Measurements from ENCODE around the gene CAP1. TPM values are rescaled to one million over a fixed set of nuclear protein-coding genes. Genes with fewer than 3 reads are reported as not detected.

Gene CAP1
- total RNA-seq, 1 donor from 2014 or later: 417 TPM

- Mint-ChIP-seq H3K27ac (no peak overlapping the region), H3K4me3 (no peak overlapping the region), H3K27me3 (peaks cover 41% of the 10 kb centered on the region)
These were observed 66.9 kb downstream of the CAP1 start for GRCh38 chr1:40107290-40107959.

GRCh38 chr1:40110389-40110788, 69.9 kb downstream of the CAP1 start:
- Mint-ChIP-seq H3K4me1 (no peaks in the 10 kb centered on the region), H3K27ac (no peak overlapping the region)
- intact Hi-C loops (cut with micrococcal nuclease): no loop called here

More at GRCh38 chr1:40107290-40107959, 66.9 kb downstream of the CAP1 start:
- Mint-ChIP-seq H3K36me3 (ENCODE audit: low read depth) (peaks cover 2% of the 10 kb centered on the region), H3K9me3 (peaks cover 45% of the 10 kb centered on the region), H3K4me1 (no peaks in the 10 kb centered on the region)
- no peak for DNase-seq
- intact Hi-C loops (cut with micrococcal nuclease): no loop called here

DNA sequence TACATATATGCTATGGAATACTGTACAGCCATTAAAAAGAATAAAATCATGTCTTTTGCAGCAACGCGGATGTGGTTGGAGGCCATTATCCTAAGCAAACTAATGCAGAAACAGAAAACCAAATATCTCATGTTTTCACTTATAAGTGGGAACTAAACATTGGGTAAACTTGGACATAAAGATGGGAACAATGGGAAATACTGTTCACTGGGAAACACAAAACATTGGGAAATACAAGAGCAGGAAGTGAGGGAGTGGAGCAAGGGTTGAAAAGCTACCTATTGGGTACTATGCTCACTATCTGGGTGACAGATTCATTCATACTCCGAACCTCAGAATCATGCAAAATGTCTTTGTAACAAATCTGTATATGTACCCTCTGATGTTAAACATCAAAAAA, 73.9 kb downstream of the CAP1 start:
- H3K36me3 Mint-ChIP-seq (ENCODE audit: low read depth): no peaks in the 10 kb centered on the region
- no peaks in the 10 kb centered on the region for H3K4me1 Mint-ChIP-seq
- intact Hi-C loops (cut with micrococcal nuclease): no loop called here

More at GRCh38 chr1:40110389-40110788, 69.9 kb downstream of the CAP1 start:
- H3K4me3 Mint-ChIP-seq: no peak overlapping the region
- H3K27me3 Mint-ChIP-seq: peaks cover 47% of the 10 kb centered on the region
- H3K9me3 Mint-ChIP-seq: peaks cover 54% of the 10 kb centered on the region
- no peak for DNase-seq
- H3K36me3 Mint-ChIP-seq (ENCODE audit: low read depth): no peaks in the 10 kb centered on the region

GRCh38 chr1:40120128-40120527, 79.6 kb downstream of the CAP1 start:
- H3K36me3 Mint-ChIP-seq (ENCODE audit: low read depth): no peaks in the 10 kb centered on the region
- H3K27me3 Mint-ChIP-seq: peaks cover 37% of the 10 kb centered on the region
- H3K4me1 Mint-ChIP-seq: no peaks in the 10 kb centered on the region
- intact Hi-C loops (cut with micrococcal nuclease): no loop called here
- no peak overlapping the region for H3K4me3 Mint-ChIP-seq
- H3K9me3 Mint-ChIP-seq: no peaks in the 10 kb centered on the region
- no peak overlapping the region for H3K27ac Mint-ChIP-seq
- no peak for DNase-seq

More for the DNA sequence above, 73.9 kb downstream of the CAP1 start:
- H3K4me3 Mint-ChIP-seq: no peak overlapping the region
- no peak for DNase-seq
- H3K27ac Mint-ChIP-seq: no peak overlapping the region
- peaks cover 39% of the 10 kb centered on the region for H3K9me3 Mint-ChIP-seq
- H3K27me3 Mint-ChIP-seq: peaks cover 52% of the 10 kb centered on the region

Other genes with a start within 250 kb of the CAP1 start
- gene TRIT1, start 157.2 kb upstream of the CAP1 start, total RNA-seq: 28.2 and 28.4 TPM in 2 replicates
- 0.42 and 0.57 TPM in 2 replicates for gene MYCL, start 138.8 kb upstream of the CAP1 start, total RNA-seq
- 47.0 and 49.7 TPM in 2 replicates for gene MFSD2A, start 85.6 kb upstream of the CAP1 start, total RNA-seq
- 99.0 and 102 TPM in 2 replicates for gene PPT1, start 56.5 kb downstream of the CAP1 start, total RNA-seq
- 21.2 TPM in 2 replicates for gene RLF, start 120.7 kb downstream of the CAP1 start, total RNA-seq
- not detected in 2 replicates for gene TMCO2, start 207.2 kb downstream of the CAP1 start, total RNA-seq
- 50.4 and 50.8 TPM in 2 replicates for gene ZMPSTE24, start 217.5 kb downstream of the CAP1 start, total RNA-seq

All from activated CD4-positive, alpha-beta T cell treated with anti-CD3 and anti-CD28 coated beads, Interleukin-2, amount 10 ng/mL, durations not matched to agents 24 days and 14 days (primary cell).